Activated CD4-positive, alpha-beta T cell treated with anti-CD3 and anti-CD28 coated beads, Interleukin-10, Interleukin-2, amounts not matched to agents 100 ng/mL and 50 ng/mL, durations not matched to agents 16 hours and 8 hours (primary cell): ENCODE measurements around the gene ERICH2.

ENCODE experiments used
- DNase-seq: peaks from one replicate; pipeline ENCODE4 v3.0.0-alpha.2; 2020

ERICH2 gene

DNA sequence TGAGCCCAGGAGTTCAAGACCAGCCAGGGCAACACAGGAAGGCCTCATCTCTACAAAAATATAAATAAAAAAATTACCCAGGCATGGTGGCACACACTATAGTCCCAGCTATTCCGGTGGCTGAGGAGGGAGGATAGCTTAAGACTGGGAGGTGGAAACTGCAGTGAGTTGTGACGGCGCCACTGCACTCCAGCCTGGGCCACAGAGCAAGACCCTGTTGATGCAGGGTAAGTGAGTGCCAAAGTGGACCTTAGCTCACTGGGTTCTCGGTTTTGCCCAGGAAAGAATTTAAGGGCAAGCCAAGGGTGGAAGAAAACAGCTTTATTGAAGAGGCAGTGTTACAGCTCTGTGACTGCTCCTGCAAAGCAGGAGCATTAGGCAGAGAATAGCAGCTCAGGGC lies 6.9 kb upstream of the ERICH2 start:
- no peak for DNase-seq

DNA sequence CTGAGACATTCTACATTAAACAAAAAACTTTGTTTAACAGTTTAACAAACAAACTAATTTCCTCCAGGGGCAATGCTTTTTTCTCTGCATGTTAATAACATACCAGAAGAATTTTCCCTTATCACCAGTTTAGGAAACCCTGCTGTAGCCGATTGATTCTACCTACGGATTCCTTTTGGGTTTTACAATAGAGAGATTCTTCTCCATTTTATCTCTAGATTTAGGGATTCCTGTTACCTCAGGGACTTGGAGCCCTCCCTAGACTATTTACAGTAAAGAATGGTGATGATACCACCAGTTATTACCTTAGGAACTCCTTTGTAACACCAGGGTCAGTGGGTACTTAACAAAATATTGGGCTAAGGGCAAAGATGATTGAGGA lies 5.3 kb upstream of the ERICH2 start:
- no peak for DNase-seq

DNA sequence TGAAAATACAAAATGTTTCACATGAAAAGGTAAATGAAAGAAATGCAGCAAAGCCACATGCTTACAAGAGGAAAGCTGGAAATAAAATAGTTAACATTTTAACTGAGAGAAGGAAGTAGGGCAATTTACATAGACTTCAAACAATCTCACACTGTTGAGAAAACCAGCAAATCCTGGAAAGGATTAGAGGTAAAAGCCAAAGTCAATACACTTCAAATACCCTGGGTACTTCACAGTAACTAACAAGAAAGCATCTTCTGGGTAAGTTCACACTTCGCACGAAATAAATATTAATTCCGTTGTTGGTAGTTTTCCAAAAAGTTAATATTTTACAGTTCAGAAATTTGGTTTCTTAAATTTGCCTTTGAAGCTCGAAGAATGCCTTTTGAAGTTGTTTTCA lies 3.5 kb upstream of the ERICH2 start:
- DNase-seq: no peak

DNA sequence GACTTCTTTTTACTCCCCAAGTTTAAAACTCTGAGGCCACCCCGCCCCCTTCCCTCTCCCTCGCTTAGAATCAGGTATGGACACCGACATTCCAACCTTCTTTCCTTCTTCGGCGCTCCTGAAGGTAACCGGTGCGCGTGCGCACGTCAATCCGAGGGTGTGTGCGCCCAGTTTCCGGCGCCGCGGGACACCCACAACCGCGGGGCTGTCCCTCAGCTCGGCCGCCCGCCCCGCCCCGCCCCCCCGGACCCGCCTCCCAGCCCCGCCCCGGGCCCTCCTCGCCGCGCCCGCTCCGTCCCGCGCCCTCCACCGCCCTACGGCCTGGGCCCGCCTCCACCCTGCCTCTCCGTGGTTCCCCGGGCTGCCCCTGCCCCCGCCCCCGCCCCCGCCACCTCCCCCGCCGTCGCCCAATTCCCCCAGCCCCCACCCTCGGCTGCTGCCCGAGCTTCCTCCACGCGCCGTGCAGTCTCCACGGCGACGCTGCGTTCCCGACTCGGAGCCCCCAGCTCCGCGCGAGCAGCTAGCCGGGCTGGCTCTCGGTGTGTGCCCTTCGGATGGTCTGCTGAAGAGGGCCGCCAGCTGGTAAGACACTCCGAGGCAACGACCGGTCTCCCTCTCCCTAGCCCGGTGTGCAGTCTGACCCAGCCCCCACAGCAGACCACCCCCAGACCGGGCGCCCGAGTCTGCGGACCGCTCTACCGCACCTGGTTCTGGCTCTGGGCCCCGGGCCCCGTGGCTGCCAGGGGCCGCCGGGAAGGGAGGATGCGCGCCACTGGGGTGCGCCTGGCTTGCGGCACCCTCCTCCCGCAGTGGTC lies 635 bp downstream of the ERICH2 start:
- peak; percentile 81 for DNase-seq

DNA sequence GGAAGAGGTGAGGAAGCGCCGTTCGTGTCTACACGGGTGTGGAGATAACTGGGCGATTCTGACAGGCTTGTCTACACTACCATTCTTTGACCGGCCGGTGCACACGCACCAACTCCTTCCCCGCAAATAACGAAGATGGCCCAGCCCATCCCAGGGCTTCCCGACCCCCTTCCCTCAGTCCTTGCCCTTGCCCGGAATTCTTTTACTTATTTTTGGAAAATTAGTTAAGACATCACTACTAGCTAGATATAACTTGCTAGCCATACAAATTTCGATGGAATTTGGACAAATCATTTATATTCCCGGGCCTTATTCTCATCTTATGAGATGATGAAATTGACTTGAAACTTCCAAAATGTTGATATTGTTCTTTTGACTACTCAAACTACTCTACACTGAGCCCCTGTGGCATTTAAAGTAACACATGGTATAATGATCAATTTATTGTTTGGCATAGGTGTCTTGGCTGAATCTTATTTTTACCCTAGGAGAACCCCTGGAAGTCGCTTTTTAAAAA lies 1.3 kb downstream of the ERICH2 start:
- no peak for DNase-seq

DNA sequence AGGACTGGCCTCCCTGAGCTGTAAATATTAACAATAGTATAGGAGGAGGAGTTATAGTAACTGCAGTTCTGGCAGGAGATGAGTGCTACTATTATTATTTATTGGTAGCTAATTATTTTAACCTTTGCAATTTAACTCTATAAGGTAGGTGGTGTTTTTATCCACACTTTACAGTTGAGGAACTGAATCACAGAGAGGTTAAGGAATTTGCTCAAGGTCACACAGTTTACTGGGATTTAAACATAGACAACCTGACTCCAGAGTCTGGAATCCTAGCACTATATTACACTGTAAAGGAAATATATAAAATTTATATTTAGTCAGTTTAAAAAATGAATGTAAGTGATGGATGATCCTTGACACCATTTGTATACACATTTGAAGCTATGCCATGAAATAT lies 2.1 kb downstream of the ERICH2 start:
- DNase-seq: no peak

DNA sequence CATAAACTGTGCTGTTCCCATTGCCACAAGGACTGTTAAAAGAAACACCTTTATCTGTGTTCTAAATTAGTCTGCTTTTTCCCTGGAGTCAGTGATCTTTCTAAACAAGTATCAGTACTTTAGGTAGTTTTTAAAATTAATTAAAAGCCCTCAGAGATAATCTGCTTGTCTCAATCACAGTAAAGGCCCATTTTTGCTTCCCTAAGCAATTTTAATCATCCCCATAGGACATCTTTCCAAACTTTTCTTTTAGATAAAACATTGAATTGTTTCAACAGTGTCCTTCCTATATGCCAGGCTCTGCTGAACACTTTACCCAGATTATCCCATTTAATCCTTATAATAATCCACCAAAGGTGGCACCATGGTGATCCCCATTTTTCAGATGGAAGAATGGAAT lies 3.9 kb downstream of the ERICH2 start:
- DNase-seq: no peak

DNA sequence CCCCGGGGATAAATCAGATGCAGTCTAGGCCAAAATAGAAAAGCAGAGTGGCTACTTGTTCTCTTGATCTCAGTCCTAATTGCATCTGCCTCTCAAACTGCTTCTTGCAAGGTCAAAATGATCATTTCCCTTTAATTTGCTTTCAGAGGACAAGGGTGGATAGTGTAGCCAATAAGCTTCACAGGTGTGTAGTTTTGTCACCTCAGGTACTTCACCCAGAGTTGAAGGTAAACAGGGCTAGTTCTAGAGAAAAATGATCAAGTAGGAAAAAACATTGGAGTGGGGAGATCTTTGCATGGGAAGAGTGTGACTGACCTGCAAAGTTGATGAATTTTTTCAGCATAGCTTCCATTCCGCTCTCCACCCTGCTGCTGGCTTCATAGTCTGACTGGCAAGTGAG lies 8.7 kb downstream of the ERICH2 start:
- DNase-seq: no peak

DNA sequence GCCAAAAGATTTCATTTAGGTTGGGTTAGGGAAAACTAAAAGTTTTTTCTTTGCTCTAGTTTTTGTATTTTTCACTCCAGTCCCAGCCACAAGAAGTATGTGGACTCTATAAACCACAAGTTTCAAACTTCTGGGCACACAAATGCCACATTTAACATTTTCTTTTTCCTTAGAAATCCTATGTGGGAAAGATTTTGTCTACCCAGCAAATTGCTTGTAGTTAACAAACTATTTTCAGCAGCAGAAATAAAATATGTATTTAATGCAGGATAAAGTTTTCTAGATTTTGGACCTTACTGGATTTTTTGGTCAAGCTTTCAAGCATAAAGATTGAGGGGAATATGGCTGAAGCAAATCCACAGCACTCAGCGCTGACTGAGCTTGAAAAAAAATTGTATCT lies 9.1 kb downstream of the ERICH2 start:
- DNase-seq: no peak

DNA sequence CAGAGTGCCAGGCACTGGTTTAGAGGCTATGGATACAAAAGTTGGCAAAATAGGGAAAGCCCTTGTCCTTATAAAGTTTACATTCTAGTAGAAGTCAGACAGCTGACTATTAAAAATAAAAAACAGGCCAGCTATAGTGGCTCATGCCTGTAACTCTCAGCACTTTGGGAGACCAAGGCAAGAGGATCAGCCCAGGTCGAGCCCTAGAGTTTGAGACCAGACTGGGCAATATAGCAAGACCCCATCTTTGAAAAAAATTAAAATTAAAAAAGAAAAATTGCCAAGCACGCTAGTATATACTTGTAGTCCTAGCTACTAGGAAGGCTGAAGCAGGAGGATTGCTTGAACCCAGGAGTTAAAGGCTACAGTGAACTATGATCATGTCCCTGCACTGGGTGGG lies 12.5 kb downstream of the ERICH2 start:
- no peak for DNase-seq

DNA sequence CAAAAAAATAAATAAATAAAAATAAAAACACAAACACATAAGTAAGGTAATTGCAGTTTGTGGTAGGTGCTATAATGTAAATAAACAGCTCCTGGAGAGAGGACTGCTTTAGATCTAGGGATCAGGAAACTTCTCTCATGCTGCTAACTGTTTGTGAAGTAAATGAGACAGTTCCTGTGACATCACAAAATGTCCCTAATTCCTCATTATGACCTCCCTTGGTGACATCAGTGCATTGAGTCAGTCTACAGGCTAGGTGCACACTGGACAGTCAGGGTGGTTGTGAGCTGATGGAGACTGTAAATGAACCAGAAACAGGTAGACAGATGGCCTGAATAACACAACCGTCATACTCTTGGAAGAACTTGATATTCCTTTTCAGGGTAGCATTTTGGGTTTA lies 13.4 kb downstream of the ERICH2 start:
- no peak for DNase-seq

DNA sequence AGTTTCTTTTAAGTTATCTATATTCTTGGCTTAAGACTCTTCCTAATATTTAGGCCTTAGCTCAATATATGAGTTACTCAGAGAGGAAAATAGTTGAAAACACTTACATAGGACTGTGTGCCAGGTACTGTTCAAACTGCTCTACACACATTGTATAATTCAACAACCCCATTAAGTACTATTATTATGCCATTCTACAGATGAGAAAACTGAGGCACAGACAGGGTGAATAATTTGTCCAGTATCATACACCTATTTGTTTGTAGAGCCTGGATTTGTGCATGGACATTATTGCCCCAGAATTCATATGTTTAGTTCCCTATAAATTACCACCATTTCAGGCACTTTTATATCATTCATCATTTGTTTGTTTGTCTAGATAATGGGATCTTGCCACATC lies 28.8 kb downstream of the ERICH2 start:
- no peak for DNase-seq

DNA sequence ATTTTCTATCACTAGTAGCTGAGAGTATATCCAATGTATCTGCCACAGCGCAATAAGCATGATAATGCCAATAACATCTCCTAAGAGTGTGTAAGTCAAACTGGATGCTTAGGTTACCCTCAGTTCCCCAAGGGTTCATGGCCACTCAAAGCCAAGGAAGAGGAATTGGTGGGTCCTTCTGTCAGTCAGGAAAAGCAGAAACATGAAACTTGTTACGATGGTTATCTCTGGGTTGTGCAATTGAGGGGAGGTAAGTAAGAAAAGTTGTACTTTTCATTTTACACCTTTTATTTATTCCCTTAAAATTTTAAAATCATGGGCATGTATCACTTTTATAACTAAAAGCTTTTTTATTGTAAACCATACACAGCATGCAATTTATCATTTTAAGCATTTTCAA lies 36.4 kb downstream of the ERICH2 start:
- DNase-seq: no peak

DNA sequence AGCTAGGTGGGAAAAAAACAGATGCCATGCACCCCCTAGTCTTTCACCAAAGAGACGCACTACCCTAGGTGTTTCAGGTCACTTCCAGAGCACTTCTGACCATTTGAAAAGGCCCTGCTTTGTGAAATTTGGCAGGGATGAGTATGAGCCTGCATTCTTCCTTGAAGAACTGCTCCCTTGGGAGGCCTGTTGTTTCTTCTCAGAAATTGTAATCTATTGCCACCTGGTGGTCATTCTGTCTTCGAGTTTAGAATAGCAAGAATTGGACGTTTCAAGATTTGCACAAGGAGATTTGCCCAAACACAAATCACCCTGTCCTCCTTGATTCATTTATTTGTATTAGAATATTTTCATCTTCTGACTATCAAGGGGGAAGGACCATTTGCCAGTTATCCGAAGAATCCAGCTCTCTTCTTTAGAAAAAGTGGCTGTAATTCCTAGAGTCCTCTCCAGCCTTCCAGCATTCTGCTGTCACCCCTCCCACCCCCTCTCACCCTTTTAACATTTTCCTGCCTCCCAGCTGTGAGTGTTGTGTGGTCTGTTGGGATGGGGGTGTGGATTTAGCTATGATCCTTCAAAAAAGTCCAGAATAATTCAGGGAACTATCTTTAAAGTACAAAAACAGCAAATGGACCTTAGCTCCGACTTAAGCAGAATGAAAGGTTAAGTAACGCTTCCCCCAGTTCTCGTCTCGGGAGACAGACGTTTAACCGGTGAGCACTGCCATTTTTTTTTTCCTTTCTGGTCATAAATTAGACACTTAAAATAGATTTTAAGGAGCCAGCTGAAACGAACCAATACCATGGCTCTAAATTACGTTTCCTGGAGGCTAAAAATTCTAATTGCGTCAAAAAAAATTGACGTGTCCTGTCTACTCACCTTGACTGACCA lies 42.8 kb downstream of the ERICH2 start:
- DNase-seq: peak; percentile 71

DNA sequence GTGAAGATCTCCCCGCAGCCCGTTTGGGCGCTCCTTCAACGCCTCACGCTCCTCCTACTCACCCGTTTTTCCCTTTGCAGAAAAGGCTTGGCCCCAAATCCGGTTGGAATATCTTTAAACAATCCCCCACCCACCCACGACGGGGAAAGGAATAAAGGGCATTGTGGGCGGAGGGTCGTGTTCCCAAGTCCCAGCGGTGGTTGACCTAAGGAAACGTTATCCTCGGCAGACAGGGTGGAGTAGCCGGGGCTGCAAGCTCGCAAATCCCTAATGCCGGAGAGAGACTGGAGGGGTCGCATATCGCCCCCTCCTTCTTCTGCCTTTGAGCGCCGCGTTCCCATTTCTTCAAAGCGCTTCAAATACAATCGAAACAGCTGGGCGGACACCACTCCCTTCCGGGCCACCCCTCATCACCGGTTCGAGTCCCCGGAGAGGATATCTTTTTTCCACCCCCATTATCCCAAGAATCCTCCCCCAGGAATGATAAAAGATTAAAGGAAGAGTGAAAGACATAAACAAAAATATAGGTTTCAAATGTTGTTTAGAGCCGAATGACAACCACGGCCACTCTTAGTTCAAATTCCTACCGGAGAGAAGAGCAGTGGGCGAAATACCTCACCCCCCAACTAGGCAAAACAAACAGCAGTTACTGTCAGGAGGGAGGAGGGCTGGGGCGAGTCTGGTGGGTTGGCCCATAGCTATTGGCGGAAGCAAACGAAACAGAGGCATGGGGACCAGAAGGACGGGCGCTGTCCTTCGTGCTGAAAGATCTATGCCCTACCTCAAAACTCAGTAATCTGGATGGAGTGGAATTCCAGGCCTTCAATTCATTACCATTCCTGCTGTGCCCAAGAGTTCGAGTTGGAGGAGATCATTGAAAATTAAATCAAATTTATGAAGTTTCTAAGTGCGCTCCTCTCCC lies 43.7 kb downstream of the ERICH2 start:
- peak; percentile 19 for DNase-seq

DNA sequence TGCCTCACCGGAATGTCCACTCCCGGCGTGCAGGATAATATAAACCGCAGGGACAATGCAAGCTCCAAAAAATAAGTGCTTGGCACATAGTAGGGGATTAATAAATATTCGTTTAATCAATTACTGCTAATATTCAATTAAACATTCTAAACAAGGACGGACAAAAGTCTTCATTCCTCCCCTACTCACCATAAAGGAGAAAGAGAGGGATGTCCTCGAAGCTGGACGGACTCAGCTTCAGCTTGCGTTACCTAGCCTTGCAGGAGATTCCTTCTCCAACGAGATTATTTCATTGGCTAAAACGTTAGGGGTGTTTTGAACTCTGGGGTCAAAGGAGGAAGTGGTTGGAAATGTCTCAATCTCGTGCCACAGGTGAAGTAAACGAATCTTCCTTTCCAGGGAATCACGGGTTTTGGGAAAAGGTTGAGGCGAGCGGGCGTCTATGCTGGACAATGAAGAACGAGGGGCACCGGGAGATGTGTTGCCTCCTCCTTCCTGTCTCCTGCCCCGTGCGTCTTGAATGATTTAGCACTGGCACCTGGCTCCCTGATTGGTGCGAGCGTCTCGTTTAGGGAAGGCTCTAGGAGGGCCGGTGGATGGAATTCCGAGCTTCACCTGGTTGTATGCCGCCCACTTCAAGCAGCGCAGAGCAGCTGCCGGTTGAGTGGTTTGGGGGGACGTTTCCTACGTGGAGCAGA lies 44.5 kb downstream of the ERICH2 start:
- no peak for DNase-seq

DNA sequence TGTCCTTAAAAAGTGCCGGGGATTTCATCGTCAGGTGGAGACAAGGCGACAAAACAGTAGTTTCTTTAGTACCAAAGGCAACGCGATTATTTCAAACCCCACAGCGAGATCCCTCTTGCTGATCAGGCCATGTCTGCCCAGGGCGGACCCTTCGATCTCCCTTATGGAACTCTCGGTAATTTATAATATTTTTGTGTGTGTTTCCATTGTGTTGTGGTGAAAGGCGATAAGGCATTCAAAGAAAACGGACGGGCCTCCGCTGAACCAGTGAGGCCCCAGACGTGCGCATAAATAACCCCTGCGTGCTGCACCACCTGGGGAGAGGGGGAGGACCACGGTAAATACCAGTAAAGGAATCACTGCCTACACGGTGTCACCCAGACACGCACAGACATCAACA lies 45.1 kb downstream of the ERICH2 start:
- DNase-seq: no peak

DNA sequence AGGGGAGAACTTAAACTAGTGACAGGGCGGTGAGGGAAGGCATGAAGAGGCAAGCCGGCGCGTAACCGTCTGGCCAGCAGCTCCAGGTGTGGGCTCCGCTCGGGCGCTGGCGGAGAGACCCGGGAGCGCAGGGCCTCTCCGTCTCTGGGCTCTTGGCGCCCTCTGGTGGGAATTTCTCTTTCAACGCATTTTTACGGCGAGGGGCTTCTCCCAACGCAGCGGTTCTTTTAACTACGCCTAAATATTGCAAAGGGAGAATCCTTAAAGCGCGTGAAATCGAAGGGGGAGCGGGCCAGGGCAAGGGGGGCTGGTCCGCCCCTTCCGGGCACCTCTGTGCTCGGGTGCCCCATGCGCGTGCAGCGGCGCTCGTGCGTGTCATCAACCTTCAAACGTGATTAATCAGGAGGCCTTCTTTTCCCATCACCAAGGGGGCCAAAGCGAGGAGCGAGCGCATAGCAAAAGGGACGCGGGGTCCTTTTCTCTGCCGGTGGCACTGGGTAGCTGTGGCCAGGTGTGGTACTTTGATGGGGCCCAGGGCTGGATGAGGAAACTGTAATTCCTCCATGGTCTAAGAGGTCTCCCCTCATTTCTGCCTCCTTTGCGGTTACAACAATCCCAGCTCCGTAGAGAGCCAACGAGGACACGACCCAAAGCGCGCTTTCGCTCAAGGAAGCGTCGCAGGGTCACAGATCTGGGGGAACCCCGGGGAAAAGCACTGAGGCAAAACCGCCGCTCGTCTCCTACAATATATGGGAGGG lies 45.7 kb downstream of the ERICH2 start:
- peak; percentile 82 for DNase-seq

DNA sequence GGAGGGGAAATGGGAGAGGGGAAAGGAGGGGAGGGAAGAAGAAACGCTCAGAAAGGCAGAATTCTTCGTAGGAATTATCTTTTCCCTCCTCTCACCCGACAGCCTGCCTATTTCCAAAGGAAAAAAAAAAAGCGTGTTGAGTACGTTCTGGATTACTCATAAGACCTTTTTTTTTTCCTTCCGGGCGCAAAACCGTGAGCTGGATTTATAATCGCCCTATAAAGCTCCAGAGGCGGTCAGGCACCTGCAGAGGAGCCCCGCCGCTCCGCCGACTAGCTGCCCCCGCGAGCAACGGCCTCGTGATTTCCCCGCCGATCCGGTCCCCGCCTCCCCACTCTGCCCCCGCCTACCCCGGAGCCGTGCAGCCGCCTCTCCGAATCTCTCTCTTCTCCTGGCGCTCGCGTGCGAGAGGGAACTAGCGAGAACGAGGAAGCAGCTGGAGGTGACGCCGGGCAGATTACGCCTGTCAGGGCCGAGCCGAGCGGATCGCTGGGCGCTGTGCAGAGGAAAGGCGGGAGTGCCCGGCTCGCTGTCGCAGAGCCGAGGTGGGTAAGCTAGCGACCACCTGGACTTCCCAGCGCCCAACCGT lies 46.4 kb downstream of the ERICH2 start, which contains the start of gene GAD1:
GAD1 (plus strand) TSS at position 384 of the 589 bp plus-strand sequence. CDS start 1,705 bp downstream, outside the sequence.
- DNase-seq: peak; percentile 86

DNA sequence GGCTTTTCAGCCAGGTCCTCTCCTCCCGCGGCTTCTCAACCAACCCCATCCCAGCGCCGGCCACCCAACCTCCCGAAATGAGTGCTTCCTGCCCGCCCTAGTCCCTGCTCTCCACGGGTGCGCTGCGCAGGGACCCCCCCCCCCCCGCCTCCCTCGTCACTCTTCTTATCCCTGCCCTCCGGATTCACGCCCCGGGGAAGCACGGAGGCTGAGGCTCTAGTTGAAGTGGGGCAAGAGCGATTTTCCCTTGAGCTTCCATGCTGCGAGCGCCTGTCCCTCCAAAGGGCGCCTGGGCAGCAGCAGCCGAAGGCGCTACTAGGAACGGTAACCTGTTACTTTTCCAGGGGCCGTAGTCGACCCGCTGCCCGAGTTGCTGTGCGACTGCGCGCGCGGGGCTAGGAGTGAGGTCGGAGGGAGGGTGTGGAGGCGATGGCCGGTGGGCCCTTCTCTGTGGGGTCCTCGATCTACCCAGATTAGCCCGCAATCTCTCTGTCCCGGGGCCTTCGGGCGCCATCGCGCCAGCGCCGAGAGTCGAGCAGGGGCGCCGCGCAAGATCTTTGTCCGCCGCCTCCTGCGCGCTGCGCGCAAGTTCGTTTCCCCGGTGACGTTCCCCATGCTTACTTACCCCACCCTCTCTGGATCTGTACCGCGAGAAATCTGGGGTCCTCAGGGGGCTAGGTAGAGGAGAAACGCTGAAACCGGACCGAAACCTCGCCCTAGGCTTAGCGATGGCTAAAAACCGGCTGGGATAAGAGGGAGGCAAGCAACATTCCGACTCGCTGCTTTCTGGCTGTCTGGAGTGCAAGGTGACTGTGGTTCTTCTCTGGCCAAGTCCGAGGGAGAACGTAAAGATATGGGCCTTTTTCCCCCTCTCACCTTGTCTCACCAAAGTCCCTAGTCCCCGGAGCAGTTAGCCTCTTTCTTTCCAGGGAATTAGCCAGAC lies 47.2 kb downstream of the ERICH2 start:
- peak; percentile 47 for DNase-seq
